GM12874 (cell line): ENCODE data around the gene DOCK4.

Experiments
- TF ChIP-seq, protein P1 (sequence below): IDR thresholded peaks from 2 replicates; pipeline ENCODE4 v1.5.1; 2011; ENCODE audit warnings: low read depth, mild to moderate bottlenecking, control low read depth, low read length, moderate library complexity; ENCODE audit not compliant: insufficient read depth

The DOCK4 gene

DNA sequence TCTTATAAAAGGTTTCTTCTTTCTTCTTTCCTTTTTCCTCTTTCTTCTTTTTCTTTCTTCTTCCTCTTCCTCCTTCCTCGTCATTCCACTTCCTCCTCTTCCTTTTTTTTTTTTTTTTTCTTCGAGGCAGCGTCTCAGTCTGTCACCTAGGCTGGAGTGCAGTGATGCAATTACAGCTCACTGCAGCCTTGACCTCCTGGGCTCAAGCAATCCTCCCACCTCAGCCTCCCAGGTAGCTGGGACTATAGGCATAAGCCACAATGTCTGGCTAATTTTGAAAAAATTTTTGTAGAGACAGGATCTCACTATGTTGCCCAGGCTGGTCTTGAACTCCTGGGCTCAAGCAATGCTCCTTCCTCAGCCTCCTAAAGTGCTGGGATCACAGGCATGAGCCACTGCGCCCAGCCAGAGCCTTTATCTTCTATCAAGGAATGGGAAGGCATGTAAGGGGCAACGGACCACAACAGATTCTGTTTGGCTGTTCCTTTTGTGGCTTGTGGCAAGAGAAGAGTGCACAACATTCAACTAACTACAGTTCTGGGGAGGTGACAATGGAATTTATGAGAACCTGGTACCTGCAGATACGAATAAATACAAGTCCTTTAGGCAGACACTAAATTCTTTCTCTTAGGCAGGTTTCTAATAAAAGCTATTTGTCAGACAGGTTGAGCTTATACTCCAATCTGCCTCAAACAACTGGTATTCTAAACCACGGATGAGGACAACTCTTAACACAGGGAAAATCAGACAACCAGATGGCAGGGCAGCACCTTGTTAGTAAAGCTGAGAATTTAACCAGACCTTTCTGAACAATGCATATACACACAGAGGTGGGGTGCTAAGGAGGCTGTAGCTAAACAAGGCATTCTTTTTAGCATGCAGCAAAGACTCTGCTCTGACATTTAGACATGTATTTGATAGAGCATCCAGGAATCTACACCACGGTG lies 100.3 kb downstream of the DOCK4 start:
- TF ChIP-seq, protein P1, sequence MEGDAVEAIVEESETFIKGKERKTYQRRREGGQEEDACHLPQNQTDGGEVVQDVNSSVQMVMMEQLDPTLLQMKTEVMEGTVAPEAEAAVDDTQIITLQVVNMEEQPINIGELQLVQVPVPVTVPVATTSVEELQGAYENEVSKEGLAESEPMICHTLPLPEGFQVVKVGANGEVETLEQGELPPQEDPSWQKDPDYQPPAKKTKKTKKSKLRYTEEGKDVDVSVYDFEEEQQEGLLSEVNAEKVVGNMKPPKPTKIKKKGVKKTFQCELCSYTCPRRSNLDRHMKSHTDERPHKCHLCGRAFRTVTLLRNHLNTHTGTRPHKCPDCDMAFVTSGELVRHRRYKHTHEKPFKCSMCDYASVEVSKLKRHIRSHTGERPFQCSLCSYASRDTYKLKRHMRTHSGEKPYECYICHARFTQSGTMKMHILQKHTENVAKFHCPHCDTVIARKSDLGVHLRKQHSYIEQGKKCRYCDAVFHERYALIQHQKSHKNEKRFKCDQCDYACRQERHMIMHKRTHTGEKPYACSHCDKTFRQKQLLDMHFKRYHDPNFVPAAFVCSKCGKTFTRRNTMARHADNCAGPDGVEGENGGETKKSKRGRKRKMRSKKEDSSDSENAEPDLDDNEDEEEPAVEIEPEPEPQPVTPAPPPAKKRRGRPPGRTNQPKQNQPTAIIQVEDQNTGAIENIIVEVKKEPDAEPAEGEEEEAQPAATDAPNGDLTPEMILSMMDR: no peak

DNA sequence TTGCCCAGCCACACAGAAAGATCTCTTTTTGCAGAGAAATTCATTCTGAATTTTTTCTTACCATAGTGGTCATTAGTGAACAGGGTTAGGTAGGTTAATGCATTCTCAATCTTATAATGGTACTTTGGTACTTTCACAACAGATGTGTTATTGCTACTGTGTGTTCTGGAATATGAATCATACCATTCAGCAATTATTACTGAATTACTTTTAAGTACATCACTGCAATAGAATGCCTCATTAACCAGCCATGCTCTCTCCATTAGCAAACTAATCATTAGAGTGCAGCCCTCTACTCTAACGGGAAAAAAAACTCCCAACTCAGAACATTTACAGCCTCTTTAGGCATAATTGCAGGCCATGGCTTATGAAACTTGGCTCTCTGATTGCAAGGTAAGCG lies 102.1 kb downstream of the DOCK4 start:
- TF ChIP-seq, protein P1: no peak

DNA sequence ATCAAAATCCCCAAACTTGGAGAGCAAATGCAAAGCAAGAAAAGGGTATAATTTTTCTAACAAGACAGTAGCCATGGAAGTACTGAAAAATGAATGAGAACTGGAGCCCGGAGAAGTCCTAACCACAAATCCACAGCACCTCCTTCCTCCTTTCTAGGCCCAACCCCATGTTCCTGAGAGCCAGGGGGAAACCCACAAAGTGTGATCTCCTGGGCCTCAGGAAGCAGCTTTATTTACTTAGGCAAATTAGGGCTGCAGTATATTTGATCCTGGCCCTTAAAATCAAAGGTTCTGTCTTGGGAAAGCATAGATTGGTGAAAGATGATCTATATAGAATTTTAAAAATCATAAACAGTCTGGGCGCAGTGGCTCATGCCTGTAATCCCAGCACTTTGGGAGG lies 103.0 kb downstream of the DOCK4 start:
- TF ChIP-seq, protein P1: no peak

DNA sequence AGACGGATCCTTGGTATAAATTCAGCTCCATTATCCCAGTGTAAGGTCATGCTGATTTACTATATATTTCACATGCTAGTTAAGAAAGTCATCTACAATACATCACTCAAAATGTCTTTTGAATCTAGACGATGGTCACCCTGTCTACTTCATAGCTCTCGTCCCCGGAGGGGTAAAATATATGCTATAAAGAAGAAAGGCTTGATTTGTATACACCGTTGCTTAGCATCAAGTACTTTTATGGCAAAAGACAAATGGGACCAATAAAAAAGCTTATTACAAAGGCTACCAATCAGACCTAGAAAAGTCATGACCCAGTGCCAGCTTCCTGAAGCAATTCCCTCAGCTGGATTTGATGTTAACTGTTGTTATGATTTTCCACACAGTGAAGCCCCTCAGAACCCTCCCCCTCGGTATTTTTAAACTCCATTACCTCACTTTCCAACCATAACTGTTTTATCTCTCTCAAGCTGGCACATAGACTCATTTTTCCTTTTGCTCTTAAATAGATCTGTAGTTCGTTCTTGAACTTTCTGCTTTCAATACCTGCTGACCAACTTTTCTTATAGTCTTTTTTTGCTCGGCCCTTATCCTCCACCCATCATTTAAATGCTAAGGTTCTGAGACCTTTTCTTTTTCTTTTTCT lies 104.9 kb downstream of the DOCK4 start:
- TF ChIP-seq, protein P1: no peak

DNA sequence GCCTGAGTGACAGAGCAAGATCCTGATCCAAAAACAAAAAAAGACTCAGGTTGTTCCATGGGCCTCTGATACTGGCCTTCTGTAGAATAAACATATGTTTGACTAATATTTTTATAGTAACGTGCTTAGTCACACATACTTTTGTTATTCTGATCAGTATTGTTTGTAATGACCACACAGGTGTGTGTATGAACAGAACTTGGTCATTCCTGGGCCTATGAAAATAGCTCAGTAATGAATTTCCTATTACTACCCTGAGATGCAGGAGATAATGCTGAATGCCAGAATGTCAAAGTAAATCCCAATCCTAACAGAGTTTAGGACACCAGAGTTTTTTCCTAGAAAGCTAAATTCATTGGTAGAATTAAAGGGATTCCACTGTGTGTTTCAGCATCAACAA lies 108.7 kb downstream of the DOCK4 start:
- TF ChIP-seq, protein P1: no peak

DNA sequence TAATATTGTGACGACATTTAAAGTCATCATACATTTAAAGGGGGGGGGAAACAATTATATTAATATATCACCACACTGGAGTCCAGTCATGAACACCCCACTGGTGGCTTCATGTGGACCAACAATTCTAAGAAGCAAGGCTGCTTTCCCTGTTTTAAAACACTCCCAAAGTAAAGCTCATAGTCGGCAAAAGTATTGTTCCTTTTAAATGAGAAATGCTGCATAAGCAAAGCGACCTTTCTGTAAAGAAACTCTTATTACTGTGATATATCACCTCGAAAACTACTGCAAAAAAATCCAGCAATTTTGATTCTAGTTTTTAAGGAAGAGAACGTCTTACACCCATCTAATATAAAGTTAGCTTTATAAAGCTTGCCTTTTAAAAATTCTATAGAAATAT lies 112.8 kb downstream of the DOCK4 start:
- TF ChIP-seq, protein P1: no peak

DNA sequence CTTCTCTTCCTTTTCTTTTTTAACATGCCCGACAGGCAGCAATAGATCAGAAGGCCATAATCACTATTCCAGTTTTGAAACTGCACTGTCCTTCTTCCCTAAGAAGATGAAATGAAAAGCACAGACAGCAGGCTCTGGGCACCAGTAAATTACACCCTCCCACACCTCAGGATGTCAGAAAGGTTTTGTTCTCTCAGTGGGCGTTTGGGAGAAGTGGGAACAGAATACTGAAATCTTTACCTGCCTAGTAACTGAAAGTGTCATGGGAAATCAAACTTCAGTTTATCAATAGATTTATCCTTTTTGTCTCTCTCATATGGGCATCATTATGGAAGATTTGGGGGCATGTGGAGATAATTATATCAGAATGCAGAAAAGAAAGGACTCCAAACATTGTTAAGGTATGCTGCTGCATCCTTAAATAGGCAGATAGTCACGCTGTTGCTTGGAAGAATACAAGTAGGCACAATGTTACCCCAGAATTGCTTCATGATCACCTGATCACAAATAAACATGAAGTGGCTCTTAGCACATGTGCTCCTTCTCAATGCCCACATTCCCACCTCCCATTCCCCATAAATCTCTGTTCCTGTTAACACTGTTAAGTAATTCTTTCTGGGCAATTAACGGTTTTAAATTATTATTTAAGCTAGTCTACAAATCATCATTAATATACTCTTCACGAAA lies 113.3 kb downstream of the DOCK4 start:
- TF ChIP-seq, protein P1: no peak
